Activated CD8-positive, alpha-beta memory T cell treated with anti-CD3 and anti-CD28 coated beads, Interleukin-2, amount 50 U/mL, for 4 hours (primary cell): ENCODE measurements around the gene SCGB1D2.
"Not testable (repeated sequence)": the region's sequence is repeated elsewhere in the genome, so short reads cannot be mapped to it uniquely, and the experiment has no call there.

Experiments
- DNase-seq: peaks from one replicate; pipeline ENCODE4 v3.0.0-alpha.2; 2020

The SCGB1D2 gene

GRCh38 chr11:62242021-62242420 lies at the start of gene SCGB1D2:
TSS of gene SCGB1D2 (plus strand) at chr11:62242239. CDS start at chr11:62242308, 69 bp downstream.
- no peak for DNase-seq

- DNase-seq, result no peak
Measured at GRCh38 chr11:62193952-62194351, 48.1 kb upstream of the SCGB1D2 start.

- DNase-seq, result not testable (repeated sequence)
Measured at GRCh38 chr11:62195010-62195409, 47.0 kb upstream of the SCGB1D2 start.

GRCh38 chr11:62195945-62196344 lies 46.1 kb upstream of the SCGB1D2 start:
- no peak for DNase-seq

GRCh38 chr11:62197400-62197799 lies 44.6 kb upstream of the SCGB1D2 start:
- DNase-seq, result not testable (repeated sequence)

GRCh38 chr11:62201376-62201775 lies 40.7 kb upstream of the SCGB1D2 start:
- no peak for DNase-seq

- no peak for DNase-seq
Measured at GRCh38 chr11:62202910-62203309, 39.1 kb upstream of the SCGB1D2 start.

- no peak for DNase-seq
Measured at GRCh38 chr11:62204430-62204829, 37.6 kb upstream of the SCGB1D2 start.

- DNase-seq, result no peak
Measured at GRCh38 chr11:62205441-62205840, 36.6 kb upstream of the SCGB1D2 start.

- DNase-seq, result not testable (repeated sequence)
Measured at GRCh38 chr11:62206276-62207066, 35.6 kb upstream of the SCGB1D2 start.

GRCh38 chr11:62208785-62209144 lies 33.3 kb upstream of the SCGB1D2 start:
- DNase-seq, result no peak

GRCh38 chr11:62217191-62217748 lies 24.8 kb upstream of the SCGB1D2 start:
- no peak for DNase-seq

GRCh38 chr11:62221498-62221897 lies 20.5 kb upstream of the SCGB1D2 start:
- DNase-seq, result no peak

GRCh38 chr11:62223095-62223494 lies 18.9 kb upstream of the SCGB1D2 start:
- DNase-seq, result no peak

- no peak for DNase-seq
Measured at GRCh38 chr11:62233730-62234129, 8.3 kb upstream of the SCGB1D2 start.

- no peak for DNase-seq
Measured at GRCh38 chr11:62236187-62236586, 5.9 kb upstream of the SCGB1D2 start.

GRCh38 chr11:62237499-62237898 lies 4.5 kb upstream of the SCGB1D2 start:
- no peak for DNase-seq

GRCh38 chr11:62238151-62238550 lies 3.9 kb upstream of the SCGB1D2 start:
- no peak for DNase-seq

GRCh38 chr11:62241095-62241494 lies 944 bp upstream of the SCGB1D2 start:
- no peak for DNase-seq

- DNase-seq, result no peak
Measured at GRCh38 chr11:62245271-62245753, 3.3 kb downstream of the SCGB1D2 start.

- DNase-seq, result no peak
Measured at GRCh38 chr11:62251698-62252097, 9.7 kb downstream of the SCGB1D2 start.

GRCh38 chr11:62253999-62254542 lies 12.0 kb downstream of the SCGB1D2 start:
- no peak for DNase-seq

- no peak for DNase-seq
Measured at GRCh38 chr11:62256281-62256680, 14.2 kb downstream of the SCGB1D2 start.

GRCh38 chr11:62260261-62260953 lies 18.4 kb downstream of the SCGB1D2 start:
- DNase-seq, result no peak
